Measurements from ENCODE around the gene FBXL13. TPM values are rescaled to one million over a fixed set of nuclear protein-coding genes. Genes with fewer than 3 reads are reported as not detected.
"Not testable (repeated sequence)": the region's sequence is repeated elsewhere in the genome, so short reads cannot be mapped to it uniquely, and the experiment has no call there.

FBXL13 gene
- total RNA-seq, 1 donor from 2014 or later, result 2.1 TPM

DNA sequence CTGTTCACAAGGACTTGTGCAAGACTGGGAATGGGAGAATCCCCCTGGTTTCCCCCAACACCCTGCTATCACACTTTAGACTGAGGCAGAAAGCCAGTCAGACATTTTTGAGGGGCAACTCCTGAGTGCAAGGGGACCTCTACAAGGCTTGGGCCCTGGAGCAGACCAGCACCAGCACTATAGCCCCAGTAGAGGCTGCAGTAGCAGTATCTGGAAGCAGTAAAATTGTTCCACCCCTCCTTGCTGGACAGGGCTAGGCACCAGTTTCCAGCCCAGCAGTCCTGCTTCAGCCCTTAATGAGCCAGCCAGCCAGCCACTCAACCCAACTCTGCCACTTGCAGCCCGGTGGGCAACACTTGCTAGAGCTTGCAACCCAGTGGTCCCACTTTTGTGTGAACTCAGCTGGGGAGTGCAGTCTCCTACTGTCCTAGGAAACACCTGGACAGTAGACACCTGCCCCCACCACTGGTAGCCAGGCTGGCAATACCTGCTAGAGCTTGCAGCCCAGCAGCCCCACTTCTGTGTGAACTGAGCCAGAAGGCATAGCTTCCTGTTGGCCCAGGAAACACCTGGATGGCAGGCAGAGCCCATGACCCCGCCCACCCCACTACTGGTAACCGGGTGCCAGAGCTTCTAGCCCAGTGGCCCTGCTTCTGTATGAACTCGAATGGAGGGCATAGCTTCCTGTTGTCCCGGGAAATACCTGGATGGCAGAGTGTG lies 65.0 kb downstream of the FBXL13 start:
- peaks cover 8% of the 10 kb centered on the region for H3K9me3 Mint-ChIP-seq
- H3K27me3 Mint-ChIP-seq (ENCODE audit: low read depth), result no peaks in the 10 kb centered on the region
- H3K4me3 Mint-ChIP-seq, result no peak overlapping the region

GRCh38 chr7:103003004-103003403 lies 71.6 kb downstream of the FBXL13 start:
- no peak overlapping the region for H3K27ac Mint-ChIP-seq (ENCODE audit: unreplicated experiment)
- no peaks in the 10 kb centered on the region for H3K4me1 Mint-ChIP-seq
- no peak for DNase-seq (ENCODE audit: low read depth, low spot score)
- H3K27me3 Mint-ChIP-seq (ENCODE audit: low read depth), result no peaks in the 10 kb centered on the region
- peaks cover 16% of the 10 kb centered on the region for H3K9me3 Mint-ChIP-seq
- H3K36me3 Mint-ChIP-seq (ENCODE audit: low read depth), result peaks cover 15% of the 10 kb centered on the region
- TF ChIP-seq CTCF (conservative IDR thresholded peaks at IDR 0.05), result no peak
- H3K4me3 Mint-ChIP-seq, result no peak overlapping the region

More for the DNA sequence above, 65.0 kb downstream of the FBXL13 start:
- DNase-seq (ENCODE audit: low read depth, low spot score), result no peak
- peaks cover 18% of the 10 kb centered on the region for H3K36me3 Mint-ChIP-seq (ENCODE audit: low read depth)
- TF ChIP-seq CTCF (conservative IDR thresholded peaks at IDR 0.05), result no peak
- peaks cover 5% of the 10 kb centered on the region for H3K4me1 Mint-ChIP-seq
- H3K27ac Mint-ChIP-seq (ENCODE audit: unreplicated experiment), result no peak overlapping the region

GRCh38 chr7:103001210-103001609 lies 73.4 kb downstream of the FBXL13 start:
- TF ChIP-seq CTCF (conservative IDR thresholded peaks at IDR 0.05), result no peak
- Mint-ChIP-seq H3K9me3 (peaks cover 15% of the 10 kb centered on the region), H3K4me1 (no peaks in the 10 kb centered on the region), H3K36me3 (ENCODE audit: low read depth) (peaks cover 15% of the 10 kb centered on the region), H3K27me3 (ENCODE audit: low read depth) (no peaks in the 10 kb centered on the region), H3K27ac (ENCODE audit: unreplicated experiment) (no peak overlapping the region), H3K4me3 (no peak overlapping the region)
- DNase-seq (ENCODE audit: low read depth, low spot score), result no peak

- Mint-ChIP-seq H3K9me3 (peaks cover 2% of the 10 kb centered on the region), H3K27ac (ENCODE audit: unreplicated experiment) (no peak overlapping the region), H3K4me3 (no peak overlapping the region), H3K4me1 (no peaks in the 10 kb centered on the region), H3K27me3 (ENCODE audit: low read depth) (no peaks in the 10 kb centered on the region), H3K36me3 (ENCODE audit: low read depth) (peaks cover 4% of the 10 kb centered on the region)
- no peak for TF ChIP-seq CTCF (conservative IDR thresholded peaks at IDR 0.05)
- DNase-seq (ENCODE audit: low read depth, low spot score), result no peak
Measured at GRCh38 chr7:102996957-102997356, 77.6 kb downstream of the FBXL13 start.

DNA sequence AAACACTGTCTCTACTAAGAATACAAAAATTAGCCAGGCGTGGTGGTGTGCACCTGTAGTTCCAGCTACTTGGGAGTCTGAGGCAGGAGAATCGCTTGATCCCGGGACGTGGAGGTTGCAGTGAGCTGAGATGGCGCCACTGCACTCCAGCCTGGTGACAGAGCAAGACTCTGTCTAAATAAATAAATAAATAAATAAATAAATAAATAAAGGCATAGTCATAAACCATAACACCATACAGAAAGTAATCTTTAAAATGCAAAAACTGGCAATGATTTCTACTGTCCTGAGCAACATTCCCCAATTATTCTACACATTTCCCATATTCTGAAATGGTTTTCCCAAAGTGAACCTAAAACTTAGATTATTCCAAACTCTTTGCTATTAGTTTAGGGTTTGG lies 79.0 kb downstream of the FBXL13 start:
- H3K27me3 Mint-ChIP-seq (ENCODE audit: low read depth); DNase-seq (ENCODE audit: low read depth, low spot score); H3K27ac Mint-ChIP-seq (ENCODE audit: unreplicated experiment); H3K4me3 Mint-ChIP-seq; H3K36me3 Mint-ChIP-seq (ENCODE audit: low read depth); H3K9me3 Mint-ChIP-seq; H3K4me1 Mint-ChIP-seq: not testable (repeated sequence)

- Mint-ChIP-seq H3K4me1 (no peaks in the 10 kb centered on the region), H3K9me3 (peaks cover under 1% of the 10 kb centered on the region), H3K27ac (ENCODE audit: unreplicated experiment) (no peak overlapping the region), H3K4me3 (no peak overlapping the region), H3K36me3 (ENCODE audit: low read depth) (peaks cover under 1% of the 10 kb centered on the region), H3K27me3 (ENCODE audit: low read depth) (no peaks in the 10 kb centered on the region)
- no peak for TF ChIP-seq CTCF (conservative IDR thresholded peaks at IDR 0.05)
- no peak for DNase-seq (ENCODE audit: low read depth, low spot score)
Measured at GRCh38 chr7:102994567-102994966, 80.0 kb downstream of the FBXL13 start.
